H9 (cell line): ENCODE measurements around the gene PLCH1. TPM values are rescaled to one million over a fixed set of nuclear protein-coding genes. Genes with fewer than 3 reads are reported as not detected.

Source experiments
- DNase-seq: peaks from one replicate; pipeline ENCODE4 v3.0.0-alpha.2; 2017
- H2AFZ ChIP-seq: one replicate; pipeline ENCODE4 v1.6.1; 2013; ENCODE audit warnings: mild to moderate bottlenecking, low read length, control low read depth, moderate library complexity
- H2AK5ac ChIP-seq: 2 replicates; pipeline ENCODE4 v1.6.1; 2013; ENCODE audit warnings: low read length, control low read depth, mixed read lengths; ENCODE audit not compliant: insufficient read length
- H2BK120ac ChIP-seq: one replicate; pipeline ENCODE4 v1.6.1; 2013; ENCODE audit warnings: low read depth, mild to moderate bottlenecking, low read length, control low read depth, inconsistent platforms; ENCODE audit not compliant: poor library complexity, severe bottlenecking
- H2BK12ac ChIP-seq: 2 replicates; pipeline ENCODE4 v1.6.1; 2013; ENCODE audit warnings: low read length, control low read depth, mixed read lengths, low read depth; ENCODE audit not compliant: insufficient read length
- H2BK15ac ChIP-seq: 2 replicates; pipeline ENCODE4 v1.6.1; 2013; ENCODE audit warnings: low read depth, low read length, control low read depth
- H2BK20ac ChIP-seq: one replicate; pipeline ENCODE4 v1.6.1; 2013; ENCODE audit warnings: low read depth, mild to moderate bottlenecking, low read length, control low read depth, inconsistent platforms; ENCODE audit not compliant: poor library complexity, severe bottlenecking
- H2BK5ac ChIP-seq: 2 replicates; pipeline ENCODE4 v1.6.1; 2013; ENCODE audit warnings: low read length, control low read depth, mixed read lengths; ENCODE audit not compliant: insufficient read length
- H3K14ac ChIP-seq: 2 replicates; pipeline ENCODE4 v1.6.1; 2013; ENCODE audit warnings: low read length, control low read depth; ENCODE audit not compliant: insufficient read depth
- H3K18ac ChIP-seq: 2 replicates; pipeline ENCODE4 v1.6.1; 2013; ENCODE audit warnings: low read depth, mild to moderate bottlenecking, mixed read lengths, low read length, control low read depth; ENCODE audit not compliant: insufficient read length
- H3K23ac ChIP-seq: 2 replicates; pipeline ENCODE4 v1.6.1; 2013; ENCODE audit warnings: low read length, control low read depth, mixed read lengths, low read depth; ENCODE audit not compliant: insufficient read length
- H3K23me2 ChIP-seq: 2 replicates; pipeline ENCODE4 v1.6.1; 2013; ENCODE audit warnings: low read depth, mild to moderate bottlenecking, mixed read lengths, low read length, control low read depth; ENCODE audit not compliant: insufficient read length, poor library complexity, severe bottlenecking
- H3K27ac ChIP-seq: 2 replicates; pipeline ENCODE4 v1.5.1; 2013; ENCODE audit warnings: low read length, control low read depth, mixed read lengths, low read depth; ENCODE audit not compliant: insufficient read length
- H3K27me3 ChIP-seq: 2 replicates; pipeline ENCODE4 v1.6.1; 2013; ENCODE audit warnings: low read length, control low read depth, inconsistent platforms; ENCODE audit not compliant: insufficient read depth
- H3K4ac ChIP-seq: 2 replicates; pipeline ENCODE4 v1.6.1; 2013; ENCODE audit warnings: low read depth, mild to moderate bottlenecking, control low read depth, inconsistent platforms, low read length, moderate library complexity
- H3K4me1 ChIP-seq: 2 replicates; pipeline ENCODE4 v1.6.1; 2013; ENCODE audit warnings: low read length, control low read depth, inconsistent platforms; ENCODE audit not compliant: insufficient read depth
- H3K4me2 ChIP-seq: 2 replicates; pipeline ENCODE4 v1.6.1; 2013; ENCODE audit warnings: low read length, control low read depth, mixed read lengths; ENCODE audit not compliant: insufficient read length, insufficient read depth
- H3K56ac ChIP-seq: 2 replicates; pipeline ENCODE4 v1.6.1; 2013; ENCODE audit warnings: low read depth, mild to moderate bottlenecking, mixed read lengths, low read length, control low read depth; ENCODE audit not compliant: insufficient read length
- H3K79me1 ChIP-seq: 2 replicates; pipeline ENCODE4 v1.6.1; 2013; ENCODE audit warnings: low read depth, mild to moderate bottlenecking, moderate library complexity, low read length, control low read depth, inconsistent platforms; ENCODE audit not compliant: insufficient read depth, poor library complexity, severe bottlenecking
- H3K79me2 ChIP-seq: 2 replicates; pipeline ENCODE4 v1.6.1; 2013; ENCODE audit warnings: low read length, control low read depth, inconsistent platforms; ENCODE audit not compliant: insufficient read depth
- H3K9ac ChIP-seq: 2 replicates; pipeline ENCODE4 v1.6.1; 2013; ENCODE audit warnings: low read length, control low read depth, mixed read lengths; ENCODE audit not compliant: insufficient read length; ENCODE audit errors: extremely low read depth
- H3K9me3 ChIP-seq: one replicate; pipeline ENCODE4 v1.6.1; 2013; ENCODE audit warnings: low read depth, low read length, inconsistent platforms; ENCODE audit not compliant: control insufficient read depth
- H3T11ph ChIP-seq: one replicate; pipeline ENCODE4 v1.6.1; 2013; ENCODE audit warnings: mild to moderate bottlenecking, low read length, control low read depth, inconsistent platforms
- H4K20me1 ChIP-seq: one replicate; pipeline ENCODE4 v1.6.1; 2013; ENCODE audit not compliant: control insufficient read depth, insufficient read length, insufficient read depth
- H4K5ac ChIP-seq: 2 replicates; pipeline ENCODE4 v1.6.1; 2013; ENCODE audit warnings: low read depth, mild to moderate bottlenecking, mixed read lengths, low read length, control low read depth; ENCODE audit not compliant: insufficient read length
- H4K8ac ChIP-seq: replicated peaks from 2 replicates; pipeline ENCODE4 v1.6.1; 2013; ENCODE audit warnings: low read length, control low read depth, mixed read lengths, low read depth; ENCODE audit not compliant: insufficient read length
- H4K91ac ChIP-seq: 2 replicates; pipeline ENCODE4 v1.6.1; 2013; ENCODE audit warnings: low read depth, mild to moderate bottlenecking, moderate library complexity, mixed read lengths, low read length, control low read depth; ENCODE audit not compliant: insufficient read length
- H3K27ac Mint-ChIP-seq, 3 experiments: 2 replicates in 2 of 3; 3 replicates in 1 of 3; pipeline ENCODE4 v1.8.0; 2020 to 2021; ENCODE audit warnings: mixed read lengths in 3 of 3, mild to moderate bottlenecking in 1 of 3, moderate library complexity in 1 of 3
- H3K27me3 Mint-ChIP-seq: 2 replicates; pipeline ENCODE4 v1.8.0; 2021; ENCODE audit warnings: low read depth, mild to moderate bottlenecking, moderate library complexity, mixed read lengths
- H3K36me3 Mint-ChIP-seq, 3 experiments: 2 replicates in 2 of 3; 3 replicates in 1 of 3; pipeline ENCODE4 v1.8.0; 2020 to 2021; ENCODE audit warnings: low read depth in 3 of 3, mixed read lengths in 3 of 3; ENCODE audit not compliant: insufficient read depth in 1 of 3
- H3K4me1 Mint-ChIP-seq, 2 experiments: 2 replicates each; pipeline ENCODE4 v1.8.0; 2020; ENCODE audit warnings: mixed read lengths in 2 of 2
- H3K4me3 Mint-ChIP-seq, 2 experiments: 2 replicates in 1 of 2; 3 replicates in 1 of 2; pipeline ENCODE4 v1.8.0; 2020 to 2021; ENCODE audit warnings: mild to moderate bottlenecking in 2 of 2, mixed read lengths in 2 of 2, moderate library complexity in 1 of 2
- H3K9me3 Mint-ChIP-seq, 2 experiments: 2 replicates in 1 of 2; 3 replicates in 1 of 2; pipeline ENCODE4 v1.8.0; 2020; ENCODE audit warnings: mild to moderate bottlenecking in 2 of 2, mixed read lengths in 2 of 2, moderate library complexity in 1 of 2
- CTCF ChIP-seq: fragments of 200-600 bp; sonication (generic); conservative IDR thresholded peaks from 3 replicates; pipeline ENCODE4 v1.8.0; 2021; ENCODE audit warnings: antibody characterized with exemption, mild to moderate bottlenecking
- total RNA-seq: library from RNA; stranded (reverse); gene quantifications from 2 replicates; pipeline ENCODE4 v1.2.1, GENCODE V29; 2021

PLCH1 gene
- total RNA-seq, 1 experiment from 2014 or later: 19.0 TPM

GRCh38 chr3:155603302-155603701 is 141.6 kb downstream of the PLCH1 start:
- Histone ChIP-seq H4K8ac (no peak overlapping the region), H3K27ac (no peak overlapping the region), H3K56ac (no peak overlapping the region), H2AFZ (no peak overlapping the region), H2BK15ac (no peak overlapping the region), H2BK120ac (no peak overlapping the region), H2AK5ac (no peak overlapping the region), H3K9me3 (no peaks in the 10 kb centered on the region), H3K9ac (no peak overlapping the region), H4K91ac (no peak overlapping the region), H3K14ac (no peak overlapping the region), H2BK12ac (no peak overlapping the region), H2BK20ac (no peak overlapping the region), H3K79me1 (no peaks in the 10 kb centered on the region), H3K4me1 (no peaks in the 10 kb centered on the region), H2BK5ac (no peak overlapping the region), H3K18ac (no peak overlapping the region), H3K4ac (no peak overlapping the region), H3K79me2 (0 out of 2 replicates have a peak, but pooled peaks cover 2% of the 10 kb centered on the region), H3K23me2 (no peaks in the 10 kb centered on the region), H4K5ac (no peak overlapping the region), H3K27me3 (no peaks in the 10 kb centered on the region), H3K23ac (no peak overlapping the region), H3K4me2 (no peak overlapping the region), H3T11ph (no peak overlapping the region), H4K20me1 (no peaks in the 10 kb centered on the region)
- peaks cover 27 to 36% of the 10 kb centered on the region in 2 experiments for H3K4me1 Mint-ChIP-seq
- DNase-seq: no peak
- H3K27ac Mint-ChIP-seq: no peak overlapping the region; a peak in 1 of 7 replicates
- no peak for TF ChIP-seq CTCF
- no peaks in the 10 kb centered on the region for H3K27me3 Mint-ChIP-seq
- H3K9me3 Mint-ChIP-seq: no peaks in the 10 kb centered on the region
- no peaks in the 10 kb centered on the region for H3K36me3 Mint-ChIP-seq
- H3K4me3 Mint-ChIP-seq: no peak overlapping the region
